ENCODE results near the gene AK9.
"Not testable (repeated sequence)": the region's sequence is repeated elsewhere in the genome, so short reads cannot be mapped to it uniquely, and the experiment has no call there.

Gene AK9

DNA sequence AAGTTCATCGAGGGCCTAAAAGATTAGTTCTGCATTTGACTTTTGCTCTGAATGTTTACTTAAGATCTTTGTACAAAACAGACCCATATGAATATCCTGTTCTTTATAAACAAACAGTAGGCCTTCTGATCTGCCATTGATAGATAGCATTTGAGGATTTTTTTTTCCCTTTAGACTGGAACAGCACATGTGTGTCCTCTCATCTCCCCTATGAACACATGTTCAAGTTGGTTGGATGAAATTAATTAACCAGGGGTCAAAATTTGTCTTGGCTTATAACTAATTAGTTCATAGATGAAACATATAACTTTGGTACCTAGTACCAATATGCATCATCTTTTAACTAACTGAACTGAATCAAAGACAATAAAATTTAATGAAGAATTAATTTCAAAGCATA lies 81.3 kb downstream of the AK9 start:
- no peak overlapping the region for H3K4me3 ChIP-seq (replicated peaks; ENCODE audit: low read depth, low read length)
- DNase-seq (ENCODE audit: low read depth): no peak
- TF ChIP-seq, protein P1, sequence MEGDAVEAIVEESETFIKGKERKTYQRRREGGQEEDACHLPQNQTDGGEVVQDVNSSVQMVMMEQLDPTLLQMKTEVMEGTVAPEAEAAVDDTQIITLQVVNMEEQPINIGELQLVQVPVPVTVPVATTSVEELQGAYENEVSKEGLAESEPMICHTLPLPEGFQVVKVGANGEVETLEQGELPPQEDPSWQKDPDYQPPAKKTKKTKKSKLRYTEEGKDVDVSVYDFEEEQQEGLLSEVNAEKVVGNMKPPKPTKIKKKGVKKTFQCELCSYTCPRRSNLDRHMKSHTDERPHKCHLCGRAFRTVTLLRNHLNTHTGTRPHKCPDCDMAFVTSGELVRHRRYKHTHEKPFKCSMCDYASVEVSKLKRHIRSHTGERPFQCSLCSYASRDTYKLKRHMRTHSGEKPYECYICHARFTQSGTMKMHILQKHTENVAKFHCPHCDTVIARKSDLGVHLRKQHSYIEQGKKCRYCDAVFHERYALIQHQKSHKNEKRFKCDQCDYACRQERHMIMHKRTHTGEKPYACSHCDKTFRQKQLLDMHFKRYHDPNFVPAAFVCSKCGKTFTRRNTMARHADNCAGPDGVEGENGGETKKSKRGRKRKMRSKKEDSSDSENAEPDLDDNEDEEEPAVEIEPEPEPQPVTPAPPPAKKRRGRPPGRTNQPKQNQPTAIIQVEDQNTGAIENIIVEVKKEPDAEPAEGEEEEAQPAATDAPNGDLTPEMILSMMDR (IDR thresholded peaks at IDR 0.05; ENCODE audit: low read length, missing control alignments): no peak

DNA sequence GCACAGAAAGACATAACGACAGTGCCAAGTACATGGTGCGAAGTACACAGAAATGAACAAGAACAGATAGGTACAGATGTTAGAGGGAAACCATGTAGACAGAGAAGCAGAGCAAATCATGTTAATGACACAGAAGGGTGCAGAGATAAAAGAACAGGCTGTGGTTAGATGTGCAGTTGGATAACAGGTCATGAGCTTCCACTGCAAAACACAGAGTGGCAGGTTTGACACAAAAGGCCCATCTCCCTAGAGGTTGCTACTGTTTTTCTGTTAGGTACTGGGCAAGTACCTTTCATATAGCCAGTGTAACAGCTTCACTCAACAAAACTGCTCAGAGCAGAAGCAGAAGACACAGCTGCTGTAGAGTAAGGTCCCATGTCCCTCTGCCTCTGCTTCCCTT lies 84.6 kb downstream of the AK9 start:
- TF ChIP-seq, protein P1 (IDR thresholded peaks at IDR 0.05; ENCODE audit: low read length, missing control alignments): no peak
- H3K4me3 ChIP-seq (replicated peaks; ENCODE audit: low read depth, low read length): no peak overlapping the region
- DNase-seq (ENCODE audit: low read depth): no peak

DNA sequence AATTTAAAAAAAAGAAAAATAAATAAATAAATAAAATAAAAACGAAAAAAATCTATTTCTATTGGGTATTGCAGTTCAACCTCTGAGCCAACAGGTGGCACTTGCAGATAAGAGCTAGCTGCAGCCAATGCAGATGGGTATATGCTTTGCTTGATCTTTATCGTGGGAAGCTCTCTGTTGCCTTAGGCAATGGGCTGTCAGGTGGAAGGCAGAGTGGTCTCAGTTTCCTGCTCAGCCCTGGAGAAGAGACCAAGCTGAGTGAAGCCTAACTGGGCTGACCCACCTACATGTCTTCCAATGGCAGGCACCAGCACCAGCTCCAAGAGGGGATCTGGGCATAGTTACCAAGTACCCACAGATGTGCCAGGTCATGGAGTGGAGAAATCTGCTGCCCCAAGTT lies 95.0 kb downstream of the AK9 start:
- DNase-seq (ENCODE audit: low read depth): peak; percentile 47
- TF ChIP-seq, protein P1 (IDR thresholded peaks at IDR 0.05; ENCODE audit: low read length, missing control alignments): peak; percentile 54

DNA sequence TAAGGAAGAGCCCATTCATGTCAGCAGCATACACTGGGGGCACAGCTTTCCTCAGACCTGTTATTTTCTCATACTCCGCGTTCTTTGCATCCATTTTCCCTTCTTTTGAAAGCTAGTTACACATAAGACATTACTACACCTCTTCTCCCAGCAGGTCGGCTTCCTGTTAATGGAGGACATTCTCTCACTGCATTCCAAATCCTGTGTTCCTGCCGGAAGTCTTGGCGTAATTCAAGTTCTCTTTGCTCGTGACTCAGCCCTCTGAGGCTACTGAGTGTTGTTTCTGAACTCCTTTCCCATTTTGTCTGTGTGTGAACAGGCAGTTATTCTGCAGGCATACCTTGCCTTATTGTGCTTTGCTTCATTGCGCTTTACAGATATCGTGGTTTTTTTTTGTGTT lies 110.5 kb downstream of the AK9 start:
- peak; percentile 61 for DNase-seq (ENCODE audit: low read depth)
- H3K4me3 ChIP-seq (replicated peaks; ENCODE audit: low read depth, low read length): no peak overlapping the region
- TF ChIP-seq, protein P1 (IDR thresholded peaks at IDR 0.05; ENCODE audit: low read length, missing control alignments): no peak

More for the DNA sequence above, 95.0 kb downstream of the AK9 start:
- H3K4me3 ChIP-seq (replicated peaks; ENCODE audit: low read depth, low read length): no peak overlapping the region

DNA sequence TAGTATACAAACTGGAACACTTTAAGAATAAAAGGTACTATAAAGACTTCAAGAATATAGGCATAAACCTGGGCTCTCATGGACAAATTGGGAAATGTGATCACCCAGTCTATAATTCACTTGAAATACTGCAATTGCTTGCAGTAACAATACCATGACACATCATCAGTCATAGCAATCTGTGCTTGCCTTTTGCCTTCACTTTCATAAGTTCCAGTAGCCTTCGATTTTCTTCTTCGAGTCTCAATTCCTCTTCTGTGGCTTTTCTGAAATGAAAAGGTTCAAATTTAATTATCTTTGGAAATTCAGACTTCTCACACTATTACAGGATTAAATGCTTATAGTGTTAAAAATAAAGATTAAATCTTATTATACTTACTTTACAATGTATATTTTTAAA lies 111.6 kb downstream of the AK9 start:
- TF ChIP-seq, protein P1 (IDR thresholded peaks at IDR 0.05; ENCODE audit: low read length, missing control alignments): no peak
- DNase-seq (ENCODE audit: low read depth): peak; percentile 3
- H3K4me3 ChIP-seq (replicated peaks; ENCODE audit: low read depth, low read length): no peak overlapping the region

DNA sequence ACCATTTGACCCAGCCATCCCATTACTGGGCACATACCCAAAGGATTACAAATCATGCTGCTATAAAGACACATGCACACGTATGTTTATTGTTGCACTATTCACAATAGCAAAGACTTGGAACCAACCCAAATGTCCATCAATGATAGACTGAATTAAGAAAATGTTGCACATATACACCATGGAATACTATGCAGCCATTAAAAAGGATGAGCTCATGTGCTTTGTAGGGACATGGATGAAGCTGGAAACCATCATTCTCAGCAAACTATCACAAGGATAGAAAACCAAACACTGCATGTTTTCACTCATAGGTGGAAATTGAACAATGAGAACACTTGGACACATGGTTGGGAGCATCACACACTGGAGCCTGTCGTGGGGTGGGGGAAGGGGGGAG lies 121.1 kb downstream of the AK9 start:
- not testable (repeated sequence) for DNase-seq (ENCODE audit: low read depth); H3K4me3 ChIP-seq (replicated peaks; ENCODE audit: low read depth, low read length)

DNA sequence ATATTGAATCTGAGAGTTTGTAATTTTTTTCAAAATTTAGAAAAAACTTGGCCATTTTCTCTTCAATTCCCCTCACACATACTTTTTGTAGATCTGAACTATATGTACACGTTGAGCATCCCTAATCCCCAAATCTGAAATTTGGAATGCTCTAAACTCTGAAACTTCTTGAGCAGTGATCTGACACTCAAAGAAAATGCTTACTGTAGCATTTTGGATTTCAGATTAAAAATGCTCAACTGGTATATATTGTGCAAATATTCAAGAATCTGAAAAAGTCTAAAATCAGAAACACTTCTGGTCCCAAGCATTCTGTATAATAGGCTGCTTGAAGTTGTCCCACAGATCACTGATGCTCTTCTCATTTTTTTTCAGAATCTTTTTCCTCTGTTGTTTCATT lies 129.2 kb downstream of the AK9 start:
- H3K4me3 ChIP-seq (replicated peaks; ENCODE audit: low read depth, low read length): no peak overlapping the region
- TF ChIP-seq, protein P1 (IDR thresholded peaks at IDR 0.05; ENCODE audit: low read length, missing control alignments): no peak
- DNase-seq (ENCODE audit: low read depth): no peak

DNA sequence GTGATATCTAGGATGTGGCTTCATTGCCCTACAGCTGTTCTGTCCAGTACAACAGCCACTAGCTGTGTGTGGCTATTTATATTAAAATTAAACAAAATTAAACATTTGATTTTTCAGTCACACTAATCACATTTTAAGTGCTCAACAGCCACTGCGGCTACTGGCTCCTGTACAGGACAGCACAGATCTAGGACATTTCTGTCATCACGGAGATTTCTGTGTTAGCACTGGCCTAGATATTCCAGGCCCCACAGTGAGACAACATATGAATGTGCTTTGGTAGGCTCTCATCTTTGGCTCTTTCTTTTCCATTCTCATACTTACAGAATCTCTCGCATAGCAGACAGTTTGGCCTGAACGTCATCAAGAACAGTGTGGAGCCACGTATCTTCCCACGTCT lies 159.6 kb downstream of the AK9 start:
- H3K4me3 ChIP-seq (replicated peaks; ENCODE audit: low read depth, low read length): no peak overlapping the region
- TF ChIP-seq, protein P1 (IDR thresholded peaks at IDR 0.05; ENCODE audit: low read length, missing control alignments): no peak
- no peak for DNase-seq (ENCODE audit: low read depth)
